Testis (tissue), 2 donors: ENCODE results near the gene FLACC1.

Experiments used
- CTCF ChIP-seq, 3 experiments: fragments of 450-650 bp in 2 of 3; fragments of 200-600 bp in 1 of 3; sonication (generic) in 1 of 3; IDR thresholded peaks; one replicate each; pipeline ENCODE4 v1.5.1; 2016 to 2019; ENCODE audit warnings: antibody characterized with exemption in 3 of 3, mild to moderate bottlenecking in 2 of 3, moderate library complexity in 1 of 3
- POLR2A ChIP-seq: fragments of 450-650 bp; IDR thresholded peaks from one replicate; pipeline ENCODE4 v1.6.1; 2017; ENCODE audit warnings: antibody characterized with exemption, mild to moderate bottlenecking, moderate library complexity

GRCh38 chr2:201369775-201370174 is 12.6 kb upstream of the FLACC1 start:
- TF ChIP-seq CTCF (IDR thresholded peaks at IDR 0.05) (no peak), POLR2A (no peak)
